ENCODE measurements around the gene SOX9.
"Not testable (repeated sequence)": the region's sequence is repeated elsewhere in the genome, so short reads cannot be mapped to it uniquely, and the experiment has no call there.

SOX9 gene

GRCh38 chr17:72126575-72127486 is 6.0 kb downstream of the SOX9 start:
- no peak for DNase-seq

GRCh38 chr17:72128039-72128438 is 7.2 kb downstream of the SOX9 start:
- no peak for DNase-seq

GRCh38 chr17:72134608-72135394 is 14.0 kb downstream of the SOX9 start:
- DNase-seq, result no peak

- DNase-seq, result no peak
These were observed 14.9 kb downstream of the SOX9 start for GRCh38 chr17:72135546-72136325.

GRCh38 chr17:72136692-72137091 is 15.9 kb downstream of the SOX9 start:
- no peak for DNase-seq

GRCh38 chr17:72137161-72137560 is 16.3 kb downstream of the SOX9 start:
- no peak for DNase-seq

GRCh38 chr17:72139212-72139611 is 18.4 kb downstream of the SOX9 start:
- no peak for DNase-seq

- no peak for DNase-seq
These were observed 20.5 kb downstream of the SOX9 start for GRCh38 chr17:72141336-72141735.

GRCh38 chr17:72142097-72142496 is 21.3 kb downstream of the SOX9 start:
- not testable (repeated sequence) for DNase-seq

GRCh38 chr17:72142614-72143013 is 21.8 kb downstream of the SOX9 start:
- no peak for DNase-seq

GRCh38 chr17:72143245-72143644 is 22.4 kb downstream of the SOX9 start:
- DNase-seq, result no peak

- no peak for DNase-seq
These were observed 23.3 kb downstream of the SOX9 start for GRCh38 chr17:72144101-72144500.

GRCh38 chr17:72145562-72145961 is 24.7 kb downstream of the SOX9 start:
- no peak for DNase-seq

- no peak for DNase-seq
These were observed 25.1 kb downstream of the SOX9 start for GRCh38 chr17:72145962-72146361.

GRCh38 chr17:72146371-72146770 is 25.6 kb downstream of the SOX9 start:
- DNase-seq, result no peak

GRCh38 chr17:72150632-72151460 is 30.0 kb downstream of the SOX9 start:
- DNase-seq, result no peak

GRCh38 chr17:72151565-72152386 is 31.0 kb downstream of the SOX9 start:
- no peak for DNase-seq

- DNase-seq, result no peak
These were observed 31.6 kb downstream of the SOX9 start for GRCh38 chr17:72152387-72152929.

- DNase-seq, result no peak
These were observed 38.4 kb downstream of the SOX9 start for GRCh38 chr17:72158895-72159885.

- DNase-seq, result no peak
These were observed 41.7 kb downstream of the SOX9 start for GRCh38 chr17:72162569-72162968.

All from NCI-H2107 (cell line).